ENCODE measurements around the gene STX4. TPM values are rescaled to one million over a fixed set of nuclear protein-coding genes. Genes with fewer than 3 reads are reported as not detected.

The STX4 gene
- total RNA-seq, 4 donors from 2014 or later, result 50.8 to 163 (median 79.7) TPM

- in situ Hi-C loops (cut with MboI; ENCODE audit: low pct_ligation_motif_present in 1 of 4, low pct_unique_long_range_greater_than_20kb in 1 of 4, low sequenced_read_pairs in 3 of 4) (loop anchor here (10.0 to 25.0 kb wide), 5 partner anchors 165 to 865 kb away; partner anchors contain the start of genes ZNF843 (in 3 of the 4), COX6A2 (in 2 of the 4), ZNF267 (in 2 of the 4) and ARMC5 (in 1 of the 4)), intact Hi-C loops (cut with DNase I; ENCODE audit: low total_unique reads) (loop anchor here (1.0 kb wide), 1 partner anchor 46 kb away; no protein-coding TSS in a partner anchor)
- H3K27me3 ChIP-seq, result peaks cover 5% of the 10 kb centered on the region
- peak overlapping the region; percentile 77 to 89 (median 81) for H3K27ac ChIP-seq
- TF ChIP-seq POLR2A (IDR thresholded peaks at IDR 0.05), result peak; percentile 62
- TF ChIP-seq EP300 (IDR thresholded peaks at IDR 0.05; ENCODE audit: low read depth), result no peak
- TF ChIP-seq CTCF (IDR thresholded peaks at IDR 0.05), result no peak
- TF ChIP-seq POLR2AphosphoS5 (IDR thresholded peaks at IDR 0.05), result peak; percentile 66 to 74 (median 69)
- H3K36me3 ChIP-seq, result no peaks in the 10 kb centered on the region
- H3K4me3 ChIP-seq, result peak overlapping the region; percentile 39 to 56 (median 48)
- H3K4me1 ChIP-seq, result peaks cover 6 to 18% (median 13%) of the 10 kb centered on the region in 4 donors
- WGBS, 2 donors (ENCODE audit: low coverage in 1 of 2), result 3% methylated on average over 35 of the region's 60 CpGs; no CpG with 5 or more reads in 1 of the 2 donors
- no peaks in the 10 kb centered on the region for H3K9me3 ChIP-seq
- peak; percentile 87 for DNase-seq
These were observed 36.2 kb upstream of the STX4 start for GRCh38 chr16:30996985-30997724.

- Histone ChIP-seq H3K4me3 (peak overlapping the region; percentile 39 to 50 (median 48)), H3K4me1 (peaks cover 6 to 18% (median 13%) of the 10 kb centered on the region in 4 donors)
These were observed 35.3 kb upstream of the STX4 start for GRCh38 chr16:30997725-30998711.

GRCh38 chr16:30998852-30999761 lies 34.3 kb upstream of the STX4 start:
- intact Hi-C loops (cut with DNase I; ENCODE audit: low total_unique reads) (no loop called here), in situ Hi-C loops (cut with MboI; ENCODE audit: low pct_ligation_motif_present in 1 of 4, low pct_unique_long_range_greater_than_20kb in 1 of 4, low sequenced_read_pairs in 3 of 4) (loop anchor here (10.0 to 25.0 kb wide), 5 partner anchors 163 to 863 kb away; partner anchors contain the start of genes ZNF843 (in 3 of the 4), COX6A2 (in 2 of the 4), ZNF267 (in 2 of the 4) and ARMC5 (in 1 of the 4))
- Histone ChIP-seq H3K27me3 (peaks cover 5% of the 10 kb centered on the region), H3K36me3 (no peaks in the 10 kb centered on the region), H3K27ac (no peak overlapping the region), H3K4me1 (peaks cover 6 to 18% (median 13%) of the 10 kb centered on the region in 4 donors), H3K4me3 (no peak overlapping the region), H3K9me3 (no peaks in the 10 kb centered on the region)
- WGBS, 2 donors (ENCODE audit: low coverage in 1 of 2), result 71% methylated on average over 6 of the region's 6 CpGs; no CpG with 5 or more reads in 1 of the 2 donors
- TF ChIP-seq CTCF (IDR thresholded peaks at IDR 0.05) (no peak), POLR2AphosphoS5 (IDR thresholded peaks at IDR 0.05) (no peak), EP300 (IDR thresholded peaks at IDR 0.05; ENCODE audit: low read depth) (no peak), POLR2A (IDR thresholded peaks at IDR 0.05) (no peak)
- DNase-seq, result no peak

More at GRCh38 chr16:30997725-30998711, 35.3 kb upstream of the STX4 start:
- Histone ChIP-seq H3K27me3 (peaks cover 5% of the 10 kb centered on the region), H3K9me3 (no peaks in the 10 kb centered on the region), H3K27ac (peak overlapping the region; percentile 77 to 89 (median 81)), H3K36me3 (no peaks in the 10 kb centered on the region)
- in situ Hi-C loops (cut with MboI; ENCODE audit: low pct_ligation_motif_present in 1 of 4, low pct_unique_long_range_greater_than_20kb in 1 of 4, low sequenced_read_pairs in 3 of 4) (loop anchor here (10.0 to 25.0 kb wide), 5 partner anchors 164 to 864 kb away; partner anchors contain the start of genes ZNF843 (in 3 of the 4), COX6A2 (in 2 of the 4), ZNF267 (in 2 of the 4) and ARMC5 (in 1 of the 4)), intact Hi-C loops (cut with DNase I; ENCODE audit: low total_unique reads) (no loop called here)
- WGBS, 2 donors (ENCODE audit: low coverage in 1 of 2), result 69% methylated on average over 21 of the region's 21 CpGs; no CpG with 5 or more reads in 1 of the 2 donors
- no peak for DNase-seq
- TF ChIP-seq POLR2AphosphoS5 (IDR thresholded peaks at IDR 0.05) (no peak), POLR2A (IDR thresholded peaks at IDR 0.05) (no peak), CTCF (IDR thresholded peaks at IDR 0.05) (no peak), EP300 (IDR thresholded peaks at IDR 0.05; ENCODE audit: low read depth) (no peak)
